Gastroesophageal sphincter (tissue), 4 donors: Measurements from ENCODE around the gene TSPAN4. TPM values are rescaled to one million over a fixed set of nuclear protein-coding genes. Genes with fewer than 3 reads are reported as not detected.

Source experiments
- ATAC-seq: fragments of 150-250 bp; one replicate; pipeline ENCODE4 v1.9.1; 2016; ENCODE audit warnings: mild to moderate bottlenecking, moderate library complexity
- H3K27ac ChIP-seq, 4 donors: fragments of 200-600 bp; sonication (generic) in 3 of 4; 1 replicate in 3 of 4; 2 replicates in 1 of 4; pipeline ENCODE4 v1.5.1; 2016 to 2019
- H3K27me3 ChIP-seq: fragments of 200-600 bp; sonication (generic); one replicate; pipeline ENCODE4 v1.5.1; 2019
- H3K36me3 ChIP-seq, 2 donors: fragments of 200-600 bp; sonication (generic); one replicate each; pipeline ENCODE4 v1.5.1; 2019; ENCODE audit warnings: control low read depth in 1 of 2
- H3K4me1 ChIP-seq, 3 donors: fragments of 200-600 bp; sonication (generic); 1 replicate in 2 of 3; 2 replicates in 1 of 3; pipeline ENCODE4 v1.5.1; 2016 to 2019; ENCODE audit warnings: control low read depth in 2 of 3
- H3K4me3 ChIP-seq, 2 donors: fragments of 200-600 bp; sonication (generic); one replicate each; pipeline ENCODE4 v1.5.1; 2019; ENCODE audit warnings: mild to moderate bottlenecking in 1 of 2, moderate library complexity in 1 of 2
- H3K9me3 ChIP-seq, 3 donors: fragments of 200-600 bp; sonication (generic); one replicate each; pipeline ENCODE4 v1.5.1; 2017 to 2019; ENCODE audit warnings: control low read depth in 2 of 3
- CTCF ChIP-seq, 4 experiments: fragments of 200-600 bp in 2 of 4; fragments of 450-650 bp in 2 of 4; sonication (generic) in 1 of 4; IDR thresholded peaks; one replicate each; pipeline ENCODE4 v1.5.1; 2017 to 2019; ENCODE audit warnings: antibody characterized with exemption in 4 of 4, mild to moderate bottlenecking in 2 of 4, moderate library complexity in 2 of 4
- EP300 ChIP-seq: sonication (generic); formaldehyde crosslinking; IDR thresholded peaks from one replicate; pipeline ENCODE4 v1.6.1; 2017; ENCODE audit warnings: antibody characterized with exemption, mild to moderate bottlenecking
- POLR2A ChIP-seq, 2 donors: fragments of 450-650 bp; IDR thresholded peaks; one replicate each; pipeline ENCODE4 v1.6.1; 2017; ENCODE audit warnings: antibody characterized with exemption in 2 of 2, mild to moderate bottlenecking in 2 of 2, moderate library complexity in 1 of 2
- POLR2AphosphoS5 ChIP-seq: sonication (generic); formaldehyde crosslinking; IDR thresholded peaks from one replicate; pipeline ENCODE4 v1.6.1; 2017; ENCODE audit warnings: antibody characterized with exemption
- WGBS, 2 donors: methylation state at CpG; one replicate each; pipeline ENCODE4 v1.1.5; 2018; ENCODE audit warnings: low coverage in 1 of 2; 5-methylcytosine and 5-hydroxymethylcytosine counted together
- total RNA-seq, 4 donors: library from RNA; depleted of rRNA; stranded (reverse); fragments of >200 nt; gene quantifications; one replicate each; pipeline ENCODE4 v1.1.0, GENCODE V29; 2016

Gene TSPAN4
- total RNA-seq, 4 donors from 2014 or later = 66.5 to 115 (median 112) TPM

- peak; percentile 30 for ATAC-seq
- Histone ChIP-seq H3K27ac (no peak overlapping the region), H3K4me3 (no peak overlapping the region), H3K27me3 (no peaks in the 10 kb centered on the region), H3K36me3 (peaks cover 0 to 52% of the 10 kb centered on the region in 2 donors), H3K9me3 (no peaks in the 10 kb centered on the region), H3K4me1 (no peaks in the 10 kb centered on the region)
- WGBS, 2 donors = 20% methylated on average over 1 of the region's 12 CpGs; no CpG with 5 or more reads in 1 of the 2 donors
- no peak for TF ChIP-seq EP300
- no peak for TF ChIP-seq POLR2A (IDR thresholded peaks at IDR 0.05)
- TF ChIP-seq CTCF (IDR thresholded peaks at IDR 0.05) = no peak
- no peak for TF ChIP-seq POLR2AphosphoS5
Observed at GRCh38 chr11:876545-876944, 33.9 kb downstream of the TSPAN4 start.

GRCh38 chr11:877565-877964 lies 34.9 kb downstream of the TSPAN4 start:
- no peak for TF ChIP-seq POLR2A (IDR thresholded peaks at IDR 0.05)
- no peak for TF ChIP-seq EP300
- TF ChIP-seq CTCF (IDR thresholded peaks at IDR 0.05) = no peak
- TF ChIP-seq POLR2AphosphoS5 = no peak
- Histone ChIP-seq H3K4me1 (no peaks in the 10 kb centered on the region), H3K27me3 (no peaks in the 10 kb centered on the region), H3K36me3 (peaks cover 0 to 62% of the 10 kb centered on the region in 2 donors), H3K4me3 (no peak overlapping the region), H3K9me3 (no peaks in the 10 kb centered on the region), H3K27ac (no peak overlapping the region)
- WGBS, 2 donors = no CpG with 5 or more reads among the region's 11 CpGs
- ATAC-seq = no peak

- TF ChIP-seq EP300 (no peak), POLR2AphosphoS5 (no peak)
- 80 to 96% methylated on average over 1 to 5 of the region's 14 CpGs for WGBS, 2 donors
- Histone ChIP-seq H3K9me3 (no peaks in the 10 kb centered on the region), H3K4me1 (no peaks in the 10 kb centered on the region), H3K4me3 (no peak overlapping the region), H3K27me3 (no peaks in the 10 kb centered on the region), H3K27ac (no peak overlapping the region), H3K36me3 (peaks cover 0 to 79% of the 10 kb centered on the region in 2 donors)
- no peak for ATAC-seq
Observed at GRCh38 chr11:880447-880846, 37.8 kb downstream of the TSPAN4 start.

GRCh38 chr11:882596-882995 lies 39.9 kb downstream of the TSPAN4 start:
- no peak overlapping the region for H3K27ac ChIP-seq
- ATAC-seq = no peak

GRCh38 chr11:883527-883926 lies 40.9 kb downstream of the TSPAN4 start:
- Histone ChIP-seq H3K27me3 (no peaks in the 10 kb centered on the region), H3K9me3 (no peaks in the 10 kb centered on the region), H3K4me3 (no peak overlapping the region), H3K36me3 (peaks cover 0 to 89% of the 10 kb centered on the region in 2 donors), H3K4me1 (no peaks in the 10 kb centered on the region), H3K27ac (no peak overlapping the region)
- no peak for ATAC-seq
- WGBS, 2 donors = no CpG with 5 or more reads among the region's 10 CpGs
- no peak for TF ChIP-seq EP300
- no peak for TF ChIP-seq POLR2A (IDR thresholded peaks at IDR 0.05)
- TF ChIP-seq POLR2AphosphoS5 = no peak
- no peak for TF ChIP-seq CTCF (IDR thresholded peaks at IDR 0.05)

More at GRCh38 chr11:882596-882995, 39.9 kb downstream of the TSPAN4 start:
- Histone ChIP-seq H3K4me3 (no peak overlapping the region), H3K36me3 (peaks cover 0 to 91% of the 10 kb centered on the region in 2 donors), H3K4me1 (no peaks in the 10 kb centered on the region), H3K27me3 (no peaks in the 10 kb centered on the region), H3K9me3 (no peaks in the 10 kb centered on the region)
- no peak for TF ChIP-seq POLR2AphosphoS5
- no peak for TF ChIP-seq POLR2A (IDR thresholded peaks at IDR 0.05)
- TF ChIP-seq EP300 = no peak
- no peak for TF ChIP-seq CTCF (IDR thresholded peaks at IDR 0.05)
- 89 to 94% methylated on average over 5 to 7 of the region's 14 CpGs for WGBS, 2 donors
